Effector CD8-positive, alpha-beta T cell (primary cell): ENCODE measurements around the gene CTR9.
"Not testable (repeated sequence)": the region's sequence is repeated elsewhere in the genome, so short reads cannot be mapped to it uniquely, and the experiment has no call there.

Source experiments
- DNase-seq: peaks from one replicate; lab custom pipeline; 2025; lab: John Stamatoyannopoulos, UW

Gene CTR9

DNA sequence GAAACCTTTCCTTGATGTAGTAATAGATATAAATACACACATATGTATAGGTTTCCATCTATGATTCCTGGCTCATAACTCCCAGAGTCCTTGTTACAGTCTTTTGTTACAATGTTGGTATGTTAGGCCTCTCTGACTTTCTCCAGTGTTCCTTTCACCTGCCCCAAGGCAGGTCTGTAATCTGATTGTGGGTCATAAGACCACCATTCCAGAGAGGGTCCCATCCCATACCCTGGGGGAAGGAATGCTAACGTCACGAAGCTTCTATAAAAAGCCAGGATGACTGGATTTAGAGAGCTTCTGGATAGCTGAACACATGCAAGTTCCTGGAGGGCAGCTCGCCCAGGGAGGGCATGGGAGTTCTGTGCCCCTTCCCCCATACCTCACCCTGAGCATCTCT lies 71.4 kb downstream of the CTR9 start:
- DNase-seq, result not testable (repeated sequence)

DNA sequence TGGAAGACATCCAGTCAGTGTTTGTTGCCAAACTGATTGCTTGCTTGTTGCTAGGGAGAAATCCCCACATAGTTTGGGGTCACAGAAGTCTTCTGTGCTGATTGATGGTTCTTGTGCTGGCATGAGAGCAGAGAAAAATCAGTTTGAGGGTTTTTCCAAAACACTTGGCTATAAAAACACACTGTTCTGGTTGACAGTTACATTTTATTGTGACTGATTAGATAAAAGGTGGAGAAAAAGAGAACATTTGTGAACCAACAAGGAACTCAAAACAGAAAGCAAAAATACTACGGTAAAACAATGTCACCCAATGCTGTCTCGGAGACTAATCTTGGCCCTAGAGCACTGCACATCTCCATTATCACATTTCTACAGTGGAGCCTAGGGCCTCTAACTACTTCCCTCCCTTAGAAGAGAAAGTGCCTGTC lies 72.1 kb downstream of the CTR9 start:
- no peak for DNase-seq

DNA sequence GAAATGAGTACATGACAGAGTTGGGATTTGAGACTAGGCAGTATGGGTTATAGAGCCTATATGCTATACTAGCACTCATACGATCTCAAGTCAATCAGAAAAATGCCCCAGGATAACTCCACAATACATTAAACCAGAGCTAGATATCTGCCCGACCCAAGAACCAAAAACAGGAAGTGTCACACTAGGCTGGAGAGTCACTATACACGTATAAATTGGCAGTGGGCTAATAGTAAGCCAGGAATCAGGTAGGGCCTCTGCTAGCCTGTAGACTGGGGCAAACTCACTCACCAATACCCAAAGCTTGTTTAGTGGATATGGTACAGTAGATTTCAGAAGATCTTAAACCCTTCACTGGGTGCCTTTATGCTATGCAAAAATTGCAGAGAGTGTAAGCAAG lies 73.8 kb downstream of the CTR9 start:
- no peak for DNase-seq

DNA sequence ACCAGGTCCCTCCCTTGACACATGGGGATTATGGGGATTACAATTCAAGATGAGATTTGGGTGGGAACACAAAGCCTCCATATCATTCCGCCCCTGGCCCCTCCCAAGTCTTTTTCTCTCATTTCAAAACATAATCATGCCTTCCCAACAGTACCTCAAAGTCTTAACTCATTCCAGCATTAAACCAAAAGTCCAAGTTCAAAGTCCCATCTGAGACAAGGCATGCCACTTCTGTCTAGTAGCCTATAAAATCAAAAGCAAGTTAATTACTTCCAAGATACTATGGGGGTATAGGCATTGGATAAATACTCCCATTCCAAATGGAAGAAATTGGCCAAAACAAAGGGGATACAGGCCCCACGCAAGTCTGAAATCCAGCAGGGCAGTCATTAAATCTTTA lies 77.4 kb downstream of the CTR9 start:
- DNase-seq, result no peak

DNA sequence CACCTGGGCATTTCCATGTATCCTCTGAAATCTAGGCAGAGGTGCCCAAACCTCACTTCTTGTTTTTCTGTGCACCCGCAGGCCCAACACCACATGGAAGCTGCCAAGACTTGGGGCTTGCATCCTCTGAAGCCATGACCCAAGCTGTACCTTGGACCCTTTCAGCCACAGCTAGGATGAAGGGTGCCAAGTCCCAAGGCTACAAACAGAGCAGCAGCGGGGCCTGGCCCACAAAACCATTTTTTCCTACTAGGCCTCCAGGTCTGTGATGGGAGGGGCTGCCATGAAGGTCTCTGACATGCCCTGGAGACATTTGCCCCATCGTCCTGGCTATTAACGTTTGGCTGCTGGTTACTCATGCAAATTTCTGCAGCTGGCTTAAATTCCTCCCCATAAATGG lies 78.1 kb downstream of the CTR9 start:
- DNase-seq, result no peak
